Inflammatory macrophage (primary cell): Measurements from ENCODE around the gene OR14C36.
"Not testable (repeated sequence)": the region's sequence is repeated elsewhere in the genome, so short reads cannot be mapped to it uniquely, and the experiment has no call there.

Experiments used
- DNase-seq, 2 donors: peaks; one replicate each; pipeline ENCODE4 v3.0.0-alpha.2; 2020 to 2022
- total RNA-seq, 18 experiments: gene quantifications; one replicate each; lab custom pipeline; 2026; ENCODE audit warnings: mixed read lengths in 6 of 18, inconsistent platforms in 2 of 18; lab: John Stamatoyannopoulos, UW

The OR14C36 gene, protein sequence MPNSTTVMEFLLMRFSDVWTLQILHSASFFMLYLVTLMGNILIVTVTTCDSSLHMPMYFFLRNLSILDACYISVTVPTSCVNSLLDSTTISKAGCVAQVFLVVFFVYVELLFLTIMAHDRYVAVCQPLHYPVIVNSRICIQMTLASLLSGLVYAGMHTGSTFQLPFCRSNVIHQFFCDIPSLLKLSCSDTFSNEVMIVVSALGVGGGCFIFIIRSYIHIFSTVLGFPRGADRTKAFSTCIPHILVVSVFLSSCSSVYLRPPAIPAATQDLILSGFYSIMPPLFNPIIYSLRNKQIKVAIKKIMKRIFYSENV
- 0 to 0.03 (median 0) reads per million in 18 experiments for total RNA-seq

DNA sequence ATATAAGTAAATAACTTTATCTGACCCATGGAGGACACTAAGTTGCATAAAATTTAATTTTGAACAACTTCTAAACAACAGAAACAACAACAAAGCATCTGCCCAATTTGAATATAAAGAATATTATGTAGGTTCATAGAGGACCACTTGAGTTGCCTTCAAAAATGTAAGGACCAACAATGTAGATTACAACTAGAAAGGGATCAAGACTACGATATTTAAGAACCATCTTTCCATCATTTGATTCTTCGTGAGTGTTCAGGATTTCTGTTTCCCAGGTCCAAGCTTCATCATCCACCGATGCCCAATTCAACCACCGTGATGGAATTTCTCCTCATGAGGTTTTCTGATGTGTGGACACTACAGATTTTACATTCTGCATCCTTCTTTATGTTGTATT is at the start of gene OR14C36:
TSS of gene OR14C36 (plus strand) at position 301 of the 400 bp plus-strand sequence. CDS start at position 301, 0 bp downstream.
- DNase-seq = no peak

GRCh38 chr1:248303324-248303723 is 45.3 kb upstream of the OR14C36 start, which contains the start of gene OR2T12:
Gene OR2T12 (minus strand): TSS chr1:248303424. CDS start chr1:248295578, 7,846 bp downstream.
- no peak for DNase-seq

DNA sequence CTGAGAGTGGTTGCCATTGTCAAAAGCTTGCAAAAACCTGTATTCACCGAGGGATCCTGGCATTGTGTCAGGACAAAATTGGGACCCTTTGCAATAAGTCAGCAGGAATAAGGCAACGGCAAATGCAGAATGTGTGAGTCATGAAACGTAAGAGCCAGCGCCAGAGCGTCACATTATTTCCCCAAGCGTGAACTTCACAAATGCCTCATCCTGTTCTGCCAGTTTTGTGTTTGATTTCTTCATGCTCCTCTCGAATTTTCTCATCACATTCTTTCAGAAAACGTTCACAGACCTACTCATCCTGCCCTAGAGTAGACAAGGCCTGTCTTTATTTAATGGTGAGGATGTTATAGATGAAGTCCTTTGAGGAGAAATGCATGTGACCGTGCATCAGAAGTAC is 42.9 kb upstream of the OR14C36 start:
- DNase-seq = not testable (repeated sequence)

DNA sequence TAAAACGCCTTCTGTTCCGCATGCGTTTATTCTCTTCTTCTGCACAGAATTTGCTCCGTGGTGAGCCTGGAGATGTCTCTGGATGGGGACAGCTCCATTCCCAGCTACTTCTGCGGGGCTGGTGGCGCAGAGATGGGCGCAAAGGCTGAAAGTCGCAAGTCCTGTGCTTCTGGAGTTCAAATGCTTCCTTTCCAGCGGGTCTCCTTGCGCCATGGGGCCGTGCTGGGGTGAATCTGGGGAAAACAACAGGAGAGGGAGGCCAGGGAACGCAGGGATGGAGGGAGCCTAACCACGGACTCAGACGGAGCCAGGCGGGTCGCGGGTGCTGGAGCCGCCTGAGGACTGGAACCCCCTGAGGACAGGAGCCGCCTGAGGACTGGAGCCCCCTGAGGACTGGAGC is 42.5 kb upstream of the OR14C36 start:
- DNase-seq = no peak

- not testable (repeated sequence) for DNase-seq
Measured at GRCh38 chr1:248306740-248307139, 41.8 kb upstream of the OR14C36 start.

DNA sequence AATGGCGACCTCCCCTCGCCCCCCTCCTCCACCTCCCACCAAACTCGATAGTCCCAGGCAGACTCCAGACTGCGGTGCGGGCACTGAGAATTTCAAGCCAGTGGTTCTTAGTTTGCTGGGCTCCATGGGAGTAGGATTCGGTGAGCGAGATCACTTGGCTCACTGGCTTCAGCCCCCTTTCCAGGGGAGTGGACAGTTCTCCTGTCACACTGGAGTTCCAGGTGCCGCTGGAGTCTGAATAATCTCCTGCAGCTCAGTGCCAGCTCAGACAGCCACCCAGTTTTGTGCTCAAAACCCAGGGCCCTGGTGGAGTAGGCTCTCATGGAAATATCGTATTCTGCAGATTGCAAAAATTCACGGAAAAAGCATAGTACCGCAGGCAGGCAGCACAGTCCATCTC is 31.8 kb upstream of the OR14C36 start:
- DNase-seq = no peak

DNA sequence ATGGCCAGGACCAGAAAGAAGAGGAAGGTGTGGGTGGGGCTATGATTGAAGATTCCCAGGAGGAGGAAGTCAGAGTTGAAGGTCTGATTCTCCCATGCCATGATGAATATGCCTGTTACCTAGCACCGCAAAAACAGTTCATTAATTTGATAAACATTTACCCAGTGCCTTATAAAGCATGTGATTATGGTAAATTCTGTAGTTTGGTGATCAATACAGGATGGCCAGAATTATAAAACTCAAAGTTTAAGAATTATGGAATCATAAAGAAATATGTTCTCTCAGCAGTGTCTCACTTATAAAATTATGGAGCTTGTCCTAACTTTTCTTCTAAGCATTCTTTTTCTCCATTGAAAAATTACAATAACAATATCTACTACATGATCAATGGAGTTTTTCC is 24.1 kb upstream of the OR14C36 start, which contains the start of gene OR2M7:
TSS of gene OR2M7 (minus strand) at position 101 of the 400 bp plus-strand sequence. CDS start at position 101, 0 bp downstream.
- no peak for DNase-seq

DNA sequence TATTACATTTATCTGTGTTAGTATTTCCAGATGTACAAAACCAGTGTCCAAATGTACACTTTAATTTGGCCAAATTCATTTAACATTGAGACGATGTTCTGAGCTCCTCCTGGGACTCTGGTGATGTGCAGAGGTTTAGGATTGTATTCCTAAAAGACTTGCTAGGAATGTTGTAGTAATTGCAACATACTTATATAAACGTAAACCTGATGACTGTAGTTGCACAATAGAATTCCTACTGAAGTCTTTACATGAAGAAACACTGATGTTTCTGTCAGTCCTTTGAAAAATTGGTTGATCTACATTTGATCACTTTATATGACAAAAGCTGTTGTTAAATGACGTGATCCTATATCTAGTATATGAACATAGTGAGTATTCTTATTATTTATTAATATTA is 5.1 kb upstream of the OR14C36 start:
- no peak for DNase-seq

- DNase-seq = no peak
Measured at GRCh38 chr1:248359415-248359814, 10.8 kb downstream of the OR14C36 start.

DNA sequence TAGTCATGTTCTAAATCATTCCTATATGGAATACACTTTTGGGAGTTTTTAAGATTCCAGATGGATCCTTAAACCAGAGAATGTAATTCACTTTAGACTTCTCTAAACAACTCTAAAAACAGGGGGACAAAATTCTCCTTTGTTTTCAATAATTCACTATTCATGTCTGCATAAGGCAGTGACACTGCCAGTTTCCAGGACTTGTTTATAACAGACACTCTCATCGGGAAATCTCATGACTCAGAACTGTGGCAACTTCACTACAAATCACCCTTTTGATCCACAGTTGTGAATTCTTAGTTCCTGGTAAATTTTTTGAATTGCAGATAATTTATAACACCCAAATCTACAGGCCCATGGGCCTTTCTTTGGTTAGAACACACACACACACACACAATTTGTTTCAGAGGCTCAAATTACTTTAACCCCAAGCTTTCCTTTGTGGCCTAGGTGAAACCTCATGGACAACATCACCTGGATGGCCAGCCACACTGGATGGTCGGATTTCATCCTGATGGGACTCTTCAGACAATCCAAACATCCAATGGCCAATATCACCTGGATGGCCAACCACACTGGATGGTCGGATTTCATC is 12.6 kb downstream of the OR14C36 start, which contains the start of gene OR2T4:
TSS of gene OR2T4 (plus strand) at position 545 of the 595 bp plus-strand sequence. CDS start at position 545, 0 bp downstream.
- no peak for DNase-seq

DNA sequence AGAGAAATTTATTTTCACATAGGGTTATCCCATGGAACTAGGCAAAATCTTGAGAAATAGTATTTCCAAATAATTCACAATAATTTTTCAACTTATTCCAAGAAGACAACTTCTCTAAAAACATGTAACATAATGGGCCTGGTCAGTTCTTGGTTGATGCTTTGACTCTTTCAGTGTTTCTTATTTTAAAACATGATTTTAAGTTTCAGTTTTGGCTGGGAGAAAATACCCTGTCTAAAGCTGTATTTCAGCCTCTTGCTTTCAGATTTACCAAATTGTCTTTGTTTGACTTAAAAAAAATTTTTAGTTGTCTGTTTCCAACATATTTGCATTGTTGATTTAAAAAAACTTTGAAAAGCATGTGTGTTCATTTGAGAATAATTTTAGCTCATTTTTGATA is 18.0 kb downstream of the OR14C36 start:
- DNase-seq = no peak

GRCh38 chr1:248372394-248372793 is 23.8 kb downstream of the OR14C36 start:
- DNase-seq = no peak

DNA sequence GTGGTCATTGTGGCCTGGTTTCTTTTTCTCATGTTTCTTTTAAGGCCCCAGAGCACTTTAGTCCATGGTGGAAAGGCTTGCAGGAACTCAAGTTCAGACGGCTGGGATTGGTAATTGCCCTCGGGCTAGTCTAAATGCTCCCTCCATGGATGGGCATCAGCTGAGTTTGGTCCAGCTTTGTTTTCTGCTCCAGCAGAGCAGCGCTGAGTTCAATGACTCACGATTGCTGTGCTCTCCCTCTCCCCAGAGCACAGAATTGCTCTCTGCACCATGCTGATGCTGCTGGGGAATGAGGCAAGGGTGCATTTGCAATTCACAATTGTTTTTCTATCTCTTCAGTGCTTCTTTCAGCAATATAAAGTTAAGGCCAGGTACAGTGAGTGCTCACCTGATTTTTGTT is 25.2 kb downstream of the OR14C36 start:
- DNase-seq = no peak

GRCh38 chr1:248375446-248375845 is 26.9 kb downstream of the OR14C36 start, which contains the start of gene OR2T6:
Gene OR2T6 (plus strand): TSS chr1:248375746. CDS start chr1:248387609, 11,863 bp downstream.
- DNase-seq = no peak

DNA sequence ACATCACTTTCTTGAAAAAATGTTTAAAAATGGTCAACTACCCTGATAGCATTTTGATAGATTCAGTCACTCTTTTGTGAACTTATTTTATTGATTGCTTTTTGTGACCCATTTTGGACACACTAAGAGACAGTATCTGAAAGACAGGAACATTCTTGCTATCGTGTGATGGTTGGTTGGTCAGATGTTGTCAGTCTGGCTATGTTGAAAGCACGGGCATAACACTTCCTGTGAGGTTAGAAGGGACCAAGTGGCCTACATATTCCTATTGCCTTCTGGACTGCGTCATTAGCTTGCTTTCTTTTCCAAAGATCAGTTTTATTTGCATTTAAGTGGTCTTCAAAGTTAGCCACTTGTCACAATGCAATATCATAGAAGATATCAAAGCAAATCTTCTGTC is 28.3 kb downstream of the OR14C36 start:
- no peak for DNase-seq

- no peak for DNase-seq
Measured at GRCh38 chr1:248380854-248381253, 32.3 kb downstream of the OR14C36 start.

GRCh38 chr1:248388426-248388825 is 39.9 kb downstream of the OR14C36 start:
- DNase-seq = no peak

DNA sequence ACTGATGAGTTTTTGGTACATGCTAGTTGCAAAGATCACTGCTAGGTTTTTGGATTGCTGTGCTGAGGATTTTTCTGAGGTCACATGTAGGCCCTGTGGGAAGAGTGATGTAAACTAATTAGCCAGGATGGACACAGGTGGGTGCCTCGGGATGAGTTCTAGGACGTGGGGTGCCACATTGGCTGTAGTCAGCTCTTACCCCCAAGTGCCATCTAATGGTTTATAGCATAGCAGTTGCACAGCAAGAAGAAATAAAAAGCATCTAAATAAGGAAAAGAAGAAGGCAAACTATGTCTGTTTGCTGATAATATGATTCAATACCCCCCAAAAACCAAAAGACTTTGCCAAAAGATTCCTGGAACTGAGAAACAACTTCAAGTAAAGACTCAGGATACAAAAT is 44.5 kb downstream of the OR14C36 start:
- DNase-seq = no peak
